CD4-positive, CD25-positive, alpha-beta regulatory T cell (primary cell): ENCODE measurements around the gene FSCB. TPM values are rescaled to one million over a fixed set of nuclear protein-coding genes. Genes with fewer than 3 reads are reported as not detected.
A peak's percentile ranks its signal among the peaks of the same experiment; 100 is the strongest.
"Not testable (repeated sequence)": the region's sequence is repeated elsewhere in the genome, so short reads cannot be mapped to it uniquely, and the experiment has no call there.

ENCODE experiments used
- ATAC-seq, 2 donors: fragments of 150-1000 bp; cut with Tn5 transposase; one replicate each; pipeline ENCODE4 v1.10.0; 2021; ENCODE audit warnings: low read depth in 2 of 2, moderate number of reproducible peaks in 2 of 2, moderate library complexity in 1 of 2
- DNase-seq, 3 donors: peaks; one replicate each; pipeline versions ENCODE4 v3.0.0 to v3.0.0-alpha.2; 2012 to 2022; ENCODE audit warnings: mixed read lengths in 1 of 3
- H3K27ac ChIP-seq: one replicate; pipeline ENCODE4 v1.7.0; 2013; ENCODE audit warnings: mild to moderate bottlenecking, low read length; ENCODE audit not compliant: insufficient read depth, poor library complexity, severe bottlenecking
- H3K27me3 ChIP-seq: one replicate; pipeline ENCODE4 v1.7.0; 2013; ENCODE audit warnings: low read length; ENCODE audit not compliant: control insufficient read depth, insufficient read depth
- H3K36me3 ChIP-seq: one replicate; pipeline ENCODE4 v1.7.0; 2013; ENCODE audit warnings: mild to moderate bottlenecking, low read length, moderate library complexity; ENCODE audit not compliant: control insufficient read depth, insufficient read depth
- H3K4me1 ChIP-seq: 2 replicates; pipeline ENCODE4 v1.7.0; 2013; ENCODE audit warnings: mild to moderate bottlenecking, low read length; ENCODE audit not compliant: insufficient read depth, control insufficient read depth, poor library complexity, severe bottlenecking
- H3K4me3 ChIP-seq: one replicate; pipeline ENCODE4 v1.7.0; 2013; ENCODE audit warnings: low read depth, mild to moderate bottlenecking, low read length, moderate library complexity
- H3K9me3 ChIP-seq, 2 experiments: 1 replicate in 1 of 2; 2 replicates in 1 of 2; pipeline ENCODE4 v1.7.0; 2013; ENCODE audit warnings: low read length in 2 of 2, mild to moderate bottlenecking in 1 of 2, moderate library complexity in 1 of 2; ENCODE audit not compliant: control insufficient read depth in 2 of 2
- H3K27ac Mint-ChIP-seq, 3 donors: one replicate each; pipeline ENCODE4 v1.8.0; 2020 to 2022; ENCODE audit warnings: mild to moderate bottlenecking in 3 of 3, mixed read lengths in 3 of 3, moderate library complexity in 2 of 3
- H3K27me3 Mint-ChIP-seq: one replicate; pipeline ENCODE4 v1.8.0; 2022; ENCODE audit warnings: mild to moderate bottlenecking, mixed read lengths
- H3K36me3 Mint-ChIP-seq: one replicate; pipeline ENCODE4 v1.8.0; 2020; ENCODE audit warnings: mixed read lengths
- H3K4me1 Mint-ChIP-seq, 4 donors: one replicate each; pipeline ENCODE4 v1.8.0; 2020 to 2022; ENCODE audit warnings: mixed read lengths in 4 of 4, mild to moderate bottlenecking in 1 of 4
- H3K4me3 Mint-ChIP-seq, 4 donors: one replicate each; pipeline ENCODE4 v1.8.0; 2020 to 2022; ENCODE audit warnings: mild to moderate bottlenecking in 4 of 4, mixed read lengths in 4 of 4, moderate library complexity in 3 of 4
- H3K9me3 Mint-ChIP-seq, 7 donors: one replicate each; pipeline ENCODE4 v1.8.0; 2020 to 2022; ENCODE audit warnings: mixed read lengths in 7 of 7, mild to moderate bottlenecking in 3 of 7, moderate library complexity in 2 of 7
- polyA plus RNA-seq, 4 donors: library from polyadenylated mRNA; unstranded; fragments of 300-500 nt; fragmentation: Illumina TruSeq; gene quantifications; one replicate each; pipeline ENCODE4 v1.2.3, GENCODE V29; 2021
- total RNA-seq: library from RNA; stranded (reverse); gene quantifications from one replicate; pipeline ENCODE4 v1.2.3, GENCODE V29; 2022

FSCB gene, protein sequence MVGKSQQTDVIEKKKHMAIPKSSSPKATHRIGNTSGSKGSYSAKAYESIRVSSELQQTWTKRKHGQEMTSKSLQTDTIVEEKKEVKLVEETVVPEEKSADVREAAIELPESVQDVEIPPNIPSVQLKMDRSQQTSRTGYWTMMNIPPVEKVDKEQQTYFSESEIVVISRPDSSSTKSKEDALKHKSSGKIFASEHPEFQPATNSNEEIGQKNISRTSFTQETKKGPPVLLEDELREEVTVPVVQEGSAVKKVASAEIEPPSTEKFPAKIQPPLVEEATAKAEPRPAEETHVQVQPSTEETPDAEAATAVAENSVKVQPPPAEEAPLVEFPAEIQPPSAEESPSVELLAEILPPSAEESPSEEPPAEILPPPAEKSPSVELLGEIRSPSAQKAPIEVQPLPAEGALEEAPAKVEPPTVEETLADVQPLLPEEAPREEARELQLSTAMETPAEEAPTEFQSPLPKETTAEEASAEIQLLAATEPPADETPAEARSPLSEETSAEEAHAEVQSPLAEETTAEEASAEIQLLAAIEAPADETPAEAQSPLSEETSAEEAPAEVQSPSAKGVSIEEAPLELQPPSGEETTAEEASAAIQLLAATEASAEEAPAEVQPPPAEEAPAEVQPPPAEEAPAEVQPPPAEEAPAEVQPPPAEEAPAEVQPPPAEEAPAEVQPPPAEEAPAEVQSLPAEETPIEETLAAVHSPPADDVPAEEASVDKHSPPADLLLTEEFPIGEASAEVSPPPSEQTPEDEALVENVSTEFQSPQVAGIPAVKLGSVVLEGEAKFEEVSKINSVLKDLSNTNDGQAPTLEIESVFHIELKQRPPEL
- total RNA-seq: not detected
- not detected for polyA plus RNA-seq

DNA sequence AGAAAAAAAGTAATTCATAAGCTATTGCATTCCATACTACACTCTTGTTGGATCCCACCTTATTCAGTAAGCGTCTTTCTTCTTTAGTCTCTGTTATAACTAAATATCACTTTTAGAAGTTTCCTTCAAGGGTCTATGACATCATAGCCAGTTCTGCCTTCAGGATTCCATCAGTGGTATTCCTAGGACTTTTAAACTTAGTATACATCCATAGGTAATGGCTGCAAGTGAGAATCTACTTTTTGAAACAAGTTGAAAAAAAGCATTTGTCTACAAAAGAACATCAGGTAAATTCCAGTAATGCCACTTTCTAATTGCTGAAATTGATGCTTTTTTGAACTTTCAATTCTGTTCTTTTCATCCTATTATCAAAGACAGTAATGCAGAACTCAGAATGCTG lies at the start of gene FSCB:
TSS of gene FSCB (minus strand) at position 101 of the 400 bp plus-strand sequence. CDS start 296 bp downstream, outside the sequence.
- peak within 1 kb of the TSS in 1 of 3 donors; percentile 64 for H3K27ac Mint-ChIP-seq
- no peaks in the 10 kb centered on the region for H3K4me1 ChIP-seq
- ATAC-seq: no peak
- no peaks in the 10 kb centered on the region for H3K4me1 Mint-ChIP-seq
- peaks cover 3 to 11% (median 6%) of the 10 kb centered on the region in 7 donors for H3K9me3 Mint-ChIP-seq
- H3K4me3 ChIP-seq: no peak within 1 kb of the TSS
- no peak for DNase-seq
- no peaks in the 10 kb centered on the region for H3K36me3 ChIP-seq
- no peaks in the 10 kb centered on the region for H3K27me3 ChIP-seq
- H3K27ac ChIP-seq: no peak within 1 kb of the TSS
- H3K27me3 Mint-ChIP-seq: no peaks in the 10 kb centered on the region
- H3K4me3 Mint-ChIP-seq: no peak within 1 kb of the TSS
- H3K36me3 Mint-ChIP-seq: no peaks in the 10 kb centered on the region
- H3K9me3 ChIP-seq: peaks cover 0 to 3% of the 10 kb centered on the region in 2 experiments

DNA sequence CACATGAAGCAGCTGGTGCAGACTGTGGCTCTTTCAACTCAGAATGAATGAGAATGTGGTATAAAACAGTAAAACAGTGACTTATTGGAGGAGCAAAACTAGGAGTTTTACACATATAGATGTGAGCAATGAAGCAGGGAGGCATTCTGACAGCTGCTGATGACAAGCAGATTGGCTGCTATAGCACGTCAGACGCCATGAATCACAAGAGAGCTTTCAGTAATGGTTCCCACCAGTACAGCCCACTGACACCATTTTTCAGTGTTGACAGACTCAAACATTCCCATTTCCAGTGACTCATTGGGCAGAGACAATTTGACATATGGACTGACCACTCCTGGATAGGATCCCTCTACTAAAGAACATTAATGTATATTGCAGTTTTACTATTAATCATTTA lies 24.6 kb upstream of the FSCB start:
- no peaks in the 10 kb centered on the region for H3K36me3 ChIP-seq
- no peak overlapping the region for H3K27ac ChIP-seq
- Mint-ChIP-seq H3K27ac (no peak overlapping the region), H3K27me3 (no peaks in the 10 kb centered on the region), H3K9me3 (peaks cover 0 to 7% (median 5%) of the 10 kb centered on the region in 7 donors), H3K4me3 (no peak overlapping the region), H3K36me3 (no peaks in the 10 kb centered on the region), H3K4me1 (no peaks in the 10 kb centered on the region)
- H3K4me3 ChIP-seq: no peak overlapping the region
- no peaks in the 10 kb centered on the region for H3K27me3 ChIP-seq
- ATAC-seq: no peak
- H3K9me3 ChIP-seq: no peaks in the 10 kb centered on the region
- H3K4me1 ChIP-seq: no peaks in the 10 kb centered on the region
- DNase-seq: no peak

DNA sequence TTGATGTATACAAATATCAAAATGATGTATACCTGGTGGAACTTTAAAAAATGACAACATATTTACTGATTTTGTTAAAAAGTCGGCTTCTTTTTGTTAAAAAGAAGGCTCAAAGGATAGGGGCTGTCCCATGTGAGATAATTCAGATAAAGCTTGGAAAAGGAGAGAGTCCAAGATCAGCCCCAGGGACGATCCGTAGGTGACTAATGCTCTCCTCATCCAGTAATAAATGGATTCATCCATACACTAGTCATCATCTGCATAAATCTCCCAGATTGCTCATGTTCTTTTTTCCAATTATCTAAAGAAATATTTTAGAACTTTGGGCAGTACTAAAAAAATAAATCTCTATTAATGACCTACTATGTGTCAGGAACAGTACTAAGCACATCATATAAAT lies 23.4 kb upstream of the FSCB start:
- DNase-seq (no peak), ATAC-seq (no peak)
- no peaks in the 10 kb centered on the region for H3K27me3 ChIP-seq
- Mint-ChIP-seq H3K4me3 (no peak overlapping the region), H3K4me1 (no peaks in the 10 kb centered on the region), H3K27me3 (no peaks in the 10 kb centered on the region), H3K9me3 (peaks cover 0 to 9% (median 5%) of the 10 kb centered on the region in 7 donors), H3K27ac (no peak overlapping the region), H3K36me3 (no peaks in the 10 kb centered on the region)
- no peaks in the 10 kb centered on the region for H3K4me1 ChIP-seq
- H3K4me3 ChIP-seq: no peak overlapping the region
- no peaks in the 10 kb centered on the region for H3K9me3 ChIP-seq
- no peak overlapping the region for H3K27ac ChIP-seq
- H3K36me3 ChIP-seq: no peaks in the 10 kb centered on the region

DNA sequence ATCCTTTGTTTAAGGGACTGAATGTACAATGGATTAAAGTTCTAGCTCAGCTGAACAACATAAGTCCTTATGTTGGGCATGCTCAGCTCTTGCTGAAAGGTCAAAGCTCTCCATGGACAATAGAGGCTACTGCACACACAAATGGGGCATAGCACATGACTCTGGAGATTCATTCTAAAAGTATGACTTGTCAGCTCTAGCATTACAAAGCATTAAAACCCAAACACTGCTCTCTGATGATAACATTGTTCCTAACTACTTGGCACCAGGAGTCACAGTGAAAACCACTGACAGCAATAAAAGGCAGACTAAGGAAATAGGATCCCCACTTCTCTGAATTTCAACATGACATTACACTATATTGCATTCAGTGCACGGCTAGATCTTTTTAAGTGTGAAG lies 21.9 kb upstream of the FSCB start:
- H3K4me1 Mint-ChIP-seq: no peaks in the 10 kb centered on the region
- ATAC-seq (no peak), DNase-seq (no peak)
- no peak overlapping the region for H3K4me3 Mint-ChIP-seq
- Histone ChIP-seq H3K27me3 (no peaks in the 10 kb centered on the region), H3K9me3 (no peaks in the 10 kb centered on the region), H3K27ac (no peak overlapping the region), H3K4me3 (no peak overlapping the region), H3K36me3 (no peaks in the 10 kb centered on the region), H3K4me1 (no peaks in the 10 kb centered on the region)
- H3K27me3 Mint-ChIP-seq: no peaks in the 10 kb centered on the region
- no peak overlapping the region for H3K27ac Mint-ChIP-seq
- H3K36me3 Mint-ChIP-seq: no peaks in the 10 kb centered on the region
- H3K9me3 Mint-ChIP-seq: peaks cover 0 to 11% (median 5%) of the 10 kb centered on the region in 7 donors

DNA sequence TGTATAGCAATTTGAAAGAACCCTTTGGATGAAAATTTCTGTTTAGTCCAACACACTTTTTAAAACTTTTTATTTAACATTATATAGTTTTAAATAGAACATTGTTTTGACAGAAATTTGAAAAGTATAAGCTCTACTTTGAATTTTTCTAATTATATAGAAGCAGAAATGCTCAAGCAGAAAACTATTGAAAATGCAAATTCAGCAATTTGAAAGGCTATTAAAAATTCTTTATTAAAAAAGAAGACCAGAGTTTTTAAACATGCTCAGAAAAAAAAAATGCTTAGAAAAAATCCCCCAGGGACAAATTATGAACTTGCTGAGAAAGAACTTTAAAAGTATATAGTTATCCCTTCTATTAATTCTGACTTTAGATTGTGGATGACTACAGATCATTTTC lies 21.1 kb upstream of the FSCB start:
- H3K27ac ChIP-seq: no peak overlapping the region
- no peaks in the 10 kb centered on the region for H3K27me3 ChIP-seq
- H3K4me1 ChIP-seq: no peaks in the 10 kb centered on the region
- Mint-ChIP-seq H3K4me1 (no peaks in the 10 kb centered on the region), H3K36me3 (no peaks in the 10 kb centered on the region), H3K9me3 (peaks cover 0 to 8% (median 0%) of the 10 kb centered on the region in 7 donors), H3K27me3 (no peaks in the 10 kb centered on the region), H3K4me3 (no peak overlapping the region), H3K27ac (no peak overlapping the region)
- DNase-seq: no peak
- no peak overlapping the region for H3K4me3 ChIP-seq
- ATAC-seq: no peak
- H3K36me3 ChIP-seq: no peaks in the 10 kb centered on the region
- H3K9me3 ChIP-seq: no peaks in the 10 kb centered on the region

DNA sequence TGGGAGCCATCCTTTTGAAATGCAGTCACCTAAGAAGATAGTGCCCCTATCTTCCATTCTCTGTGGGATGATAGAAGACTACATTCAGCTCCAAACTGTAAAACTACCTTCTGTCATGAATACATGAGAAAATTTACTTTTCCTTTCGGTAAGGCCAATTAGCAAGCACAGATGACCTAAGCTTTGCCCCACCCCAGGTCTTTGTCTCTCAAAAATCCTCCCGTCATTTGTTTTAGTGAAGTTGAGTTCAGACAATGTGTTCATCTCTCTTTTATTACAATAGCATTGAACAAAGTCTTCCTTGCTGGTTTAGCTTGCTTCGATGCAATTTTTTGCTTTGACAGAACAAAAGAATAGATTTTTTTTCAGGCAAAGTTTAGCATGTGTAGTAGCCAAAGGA lies 18.2 kb upstream of the FSCB start:
- ATAC-seq (no peak), DNase-seq (no peak)
- H3K36me3 ChIP-seq: no peaks in the 10 kb centered on the region
- no peaks in the 10 kb centered on the region for H3K4me1 ChIP-seq
- H3K27me3 Mint-ChIP-seq: no peaks in the 10 kb centered on the region
- H3K36me3 Mint-ChIP-seq: no peaks in the 10 kb centered on the region
- H3K4me1 Mint-ChIP-seq: no peaks in the 10 kb centered on the region
- H3K27ac ChIP-seq: no peak overlapping the region
- H3K27ac Mint-ChIP-seq: no peak overlapping the region
- no peaks in the 10 kb centered on the region for H3K9me3 ChIP-seq
- H3K4me3 Mint-ChIP-seq: no peak overlapping the region
- H3K27me3 ChIP-seq: no peaks in the 10 kb centered on the region
- no peak overlapping the region for H3K4me3 ChIP-seq
- peaks cover 0 to 7% (median 2%) of the 10 kb centered on the region in 7 donors for H3K9me3 Mint-ChIP-seq

DNA sequence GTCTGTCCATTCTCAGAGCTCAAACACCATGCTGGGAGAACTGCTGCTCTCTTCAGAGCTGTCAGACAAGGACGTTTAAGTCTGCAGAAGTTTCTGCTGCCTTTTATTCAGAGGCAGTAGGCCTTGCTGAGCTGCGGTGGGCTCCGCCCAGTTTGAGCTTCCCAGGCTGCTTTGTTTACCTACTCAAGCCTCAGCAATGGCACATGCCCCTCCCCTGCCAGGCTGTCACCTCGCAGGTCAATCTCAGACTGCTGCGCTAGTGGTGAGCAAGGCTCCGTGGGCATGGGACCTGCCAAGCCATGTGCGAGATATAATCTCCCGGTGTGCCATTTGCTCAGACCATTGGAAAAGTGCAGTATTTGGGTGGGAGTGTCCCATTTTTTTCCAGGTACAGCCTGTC lies 8.6 kb upstream of the FSCB start:
- not testable (repeated sequence) for H3K27ac Mint-ChIP-seq, H3K36me3 ChIP-seq, H3K36me3 Mint-ChIP-seq, H3K27me3 Mint-ChIP-seq, ATAC-seq, H3K4me1 ChIP-seq, H3K4me1 Mint-ChIP-seq, H3K4me3 ChIP-seq, H3K9me3 ChIP-seq, DNase-seq, H3K27me3 ChIP-seq, H3K4me3 Mint-ChIP-seq, H3K27ac ChIP-seq
- peaks cover 3 to 20% (median 8%) of the 10 kb centered on the region in 7 donors for H3K9me3 Mint-ChIP-seq
